AG08396 (cell line): Measurements from ENCODE around the gene OR10A6.

Source experiments
- DNase-seq: peaks from one replicate; pipeline ENCODE4 v3.0.0; 2012; ENCODE audit warnings: low spot score, mixed read lengths

Gene OR10A6

GRCh38 chr11:7909585-7910285 lies 21.3 kb downstream of the OR10A6 start:
- no peak for DNase-seq

DNA sequence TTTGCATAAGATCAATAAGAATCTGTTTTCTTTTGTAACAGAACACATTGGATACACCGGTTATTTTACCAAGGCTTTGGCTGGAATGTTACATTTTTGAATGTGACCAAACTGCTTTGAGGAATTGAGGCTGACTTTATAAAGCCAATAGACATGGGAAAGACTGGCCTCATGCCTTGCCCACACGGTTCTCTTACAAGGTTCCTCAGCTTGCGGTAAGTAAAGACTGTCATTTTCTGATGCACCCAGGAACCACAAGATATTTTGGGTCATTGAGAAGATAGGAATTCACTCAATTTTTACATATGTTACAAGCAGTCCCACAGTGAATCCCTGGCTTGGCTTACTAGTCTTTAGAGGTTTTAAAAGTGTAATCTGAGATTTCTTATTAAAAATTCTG lies 23.9 kb downstream of the OR10A6 start:
- no peak for DNase-seq

- no peak for DNase-seq
Observed at GRCh38 chr11:7906481-7906880, 24.6 kb downstream of the OR10A6 start.

- DNase-seq, result no peak
Observed at GRCh38 chr11:7905961-7906429, 25.1 kb downstream of the OR10A6 start.

- DNase-seq, result no peak
Observed at GRCh38 chr11:7905549-7905948, 25.5 kb downstream of the OR10A6 start.

DNA sequence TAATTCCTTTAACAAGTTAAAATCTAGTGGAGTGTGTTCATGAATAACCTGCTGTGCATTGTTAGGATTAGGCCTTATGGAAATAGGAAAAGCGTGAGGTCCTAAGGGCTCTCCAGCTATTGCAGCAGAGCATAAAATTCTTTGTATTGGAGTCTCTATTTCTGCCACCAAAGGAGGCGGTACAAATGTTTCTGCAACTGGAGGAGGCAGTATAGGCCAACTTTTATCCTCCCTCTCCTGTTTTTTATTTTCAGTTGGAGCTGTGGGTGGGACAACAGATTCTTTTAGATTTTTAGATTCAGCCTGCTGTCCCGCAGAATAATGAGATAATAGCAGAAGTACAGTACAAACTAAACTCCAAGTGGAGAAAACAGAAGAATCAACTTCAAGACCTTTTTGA lies 26.2 kb downstream of the OR10A6 start:
- peak; percentile 22 for DNase-seq

GRCh38 chr11:7903940-7904339 lies 27.1 kb downstream of the OR10A6 start:
- no peak for DNase-seq

DNA sequence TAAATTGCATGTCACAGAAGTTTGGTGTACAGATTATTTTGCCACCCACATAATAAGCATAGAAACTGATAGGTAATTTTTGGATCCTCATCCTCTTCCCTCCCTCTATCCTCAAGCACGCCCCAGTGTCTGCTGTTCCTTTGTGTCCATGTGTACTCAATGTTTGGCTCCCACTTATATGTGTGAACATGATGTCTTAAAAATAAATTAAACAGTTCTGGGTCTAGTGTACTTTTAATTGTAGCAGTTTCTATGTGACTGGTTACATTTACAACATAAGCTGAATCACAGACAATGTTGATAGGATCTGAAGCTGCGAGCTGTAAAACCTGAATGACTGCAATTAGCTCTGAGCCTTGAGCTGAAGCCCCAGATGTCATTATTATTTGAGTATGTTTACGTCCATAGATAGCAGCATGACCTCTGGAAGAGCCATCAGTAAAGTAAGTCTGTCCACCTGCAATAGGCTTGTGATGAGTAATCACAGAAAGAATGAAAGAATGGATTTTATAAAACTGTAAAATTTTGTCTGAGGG lies 29.7 kb downstream of the OR10A6 start:
- DNase-seq, result no peak

DNA sequence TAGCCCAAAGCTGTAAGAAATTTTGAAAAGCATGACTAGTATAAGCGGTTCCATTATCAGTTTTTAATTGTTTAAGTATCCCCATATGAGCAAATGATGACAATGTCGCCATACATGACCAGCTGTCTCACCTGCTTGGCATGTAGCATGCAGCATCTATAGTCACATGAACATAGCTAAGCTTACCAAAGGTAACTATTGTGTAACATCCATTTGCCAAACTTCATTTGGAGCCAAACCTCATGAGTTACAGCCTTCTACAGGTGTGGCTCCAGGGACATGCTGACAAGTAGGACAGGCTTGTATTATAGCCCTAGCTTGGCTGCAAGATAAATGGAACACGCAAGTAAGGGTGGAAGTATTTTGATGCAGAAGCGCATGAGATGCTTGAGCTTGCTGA lies 30.4 kb downstream of the OR10A6 start:
- DNase-seq, result no peak

DNA sequence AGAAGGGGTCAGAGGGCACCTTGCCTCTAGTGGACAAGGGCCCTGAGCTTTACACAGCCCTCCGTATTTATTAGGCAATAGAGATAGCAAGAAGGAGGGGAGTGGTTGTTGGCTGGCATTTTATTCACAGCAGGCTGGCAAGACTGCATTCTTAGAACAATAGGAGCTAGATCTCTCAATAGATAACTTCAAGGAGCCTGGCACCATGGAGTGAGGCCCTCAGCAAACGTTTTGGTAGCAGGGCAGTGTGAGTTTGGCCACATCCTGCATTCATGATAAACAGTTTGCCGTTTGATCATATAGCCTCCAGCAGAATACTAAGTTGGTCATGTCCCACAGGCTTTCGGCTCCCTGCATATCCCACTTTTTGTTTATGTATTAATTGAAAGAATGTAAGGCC lies 31.6 kb downstream of the OR10A6 start:
- no peak for DNase-seq

DNA sequence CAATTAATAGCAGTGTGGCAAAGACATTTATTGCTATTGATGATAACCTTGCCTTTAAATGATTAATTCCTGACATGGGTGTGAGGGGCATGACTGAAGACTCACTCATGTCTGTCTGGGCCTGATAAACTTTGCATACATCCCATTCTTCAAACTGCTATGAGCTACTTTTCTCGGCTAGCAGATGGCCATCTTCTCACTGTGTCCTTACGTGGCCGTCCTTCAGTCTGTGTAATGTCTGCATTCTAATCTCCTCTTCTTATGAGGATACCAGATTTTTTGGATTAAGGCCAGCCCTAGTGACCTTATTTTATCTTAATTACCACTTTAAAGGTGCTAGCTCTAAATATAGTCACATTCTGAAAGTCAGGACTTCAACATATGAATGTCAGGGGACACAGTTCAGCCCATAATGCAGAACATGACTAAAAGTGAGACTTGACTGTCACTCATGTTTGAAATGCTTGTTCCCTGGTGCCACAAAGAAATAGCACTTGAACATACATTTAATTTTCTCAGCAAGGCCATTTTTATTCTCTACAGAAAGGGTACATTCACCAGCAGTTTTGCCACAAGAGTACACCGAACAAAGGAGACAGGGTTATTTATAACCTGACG lies 32.3 kb downstream of the OR10A6 start:
- no peak for DNase-seq

DNA sequence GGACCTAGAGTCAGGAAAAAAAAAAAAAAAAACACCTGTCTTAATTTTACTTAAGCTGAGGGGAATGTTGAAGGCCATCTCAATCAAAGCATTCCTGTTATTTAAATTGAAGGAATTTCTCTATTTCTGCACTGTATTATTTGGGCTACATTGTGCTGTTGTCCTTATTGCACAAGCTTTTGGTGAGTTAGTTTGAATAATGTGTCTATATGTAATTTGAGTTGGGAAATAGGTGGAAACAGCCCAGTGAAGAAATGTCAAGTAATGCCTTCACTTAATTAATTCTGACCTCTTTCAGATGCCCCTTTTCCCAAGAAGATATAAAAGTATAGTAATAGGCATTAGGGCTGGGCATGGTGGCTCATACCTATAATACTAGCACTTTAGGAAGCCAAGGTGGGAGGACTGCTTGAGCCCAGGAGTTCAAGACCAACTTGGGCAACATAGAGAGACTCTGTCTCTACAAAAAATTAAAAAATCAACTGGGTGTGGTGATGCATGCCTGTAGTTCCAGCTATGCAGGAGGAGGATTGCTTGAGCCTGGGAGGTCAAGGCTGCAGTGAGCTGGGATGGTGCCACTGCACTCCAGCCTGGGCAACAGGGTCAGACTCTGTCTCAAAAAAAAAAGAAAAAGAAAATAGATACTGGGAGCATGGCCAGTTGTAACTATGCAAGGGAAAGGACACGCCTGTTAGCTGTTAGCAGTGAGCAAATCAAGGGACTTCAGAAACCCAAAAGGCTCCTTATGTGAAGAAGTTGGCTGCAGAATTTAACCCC lies 34.9 kb downstream of the OR10A6 start:
- no peak for DNase-seq

DNA sequence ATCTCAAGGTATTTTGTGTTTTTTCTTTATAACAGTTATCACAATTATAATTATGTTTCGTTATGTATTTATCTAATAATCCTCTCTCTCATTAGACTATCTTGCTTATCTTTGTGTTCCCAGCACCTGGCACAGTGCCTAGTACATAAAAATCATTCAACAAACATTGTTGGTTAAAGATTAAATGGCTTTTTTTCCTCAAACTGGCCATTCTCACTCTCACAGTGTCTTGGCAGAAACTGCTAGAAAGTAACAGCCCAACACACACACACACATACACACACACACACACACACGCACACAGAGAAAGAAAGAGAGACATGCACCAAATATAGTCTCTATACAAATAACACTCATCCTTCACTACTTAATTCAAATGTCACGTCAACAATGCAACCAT lies 36.8 kb downstream of the OR10A6 start:
- DNase-seq, result no peak

DNA sequence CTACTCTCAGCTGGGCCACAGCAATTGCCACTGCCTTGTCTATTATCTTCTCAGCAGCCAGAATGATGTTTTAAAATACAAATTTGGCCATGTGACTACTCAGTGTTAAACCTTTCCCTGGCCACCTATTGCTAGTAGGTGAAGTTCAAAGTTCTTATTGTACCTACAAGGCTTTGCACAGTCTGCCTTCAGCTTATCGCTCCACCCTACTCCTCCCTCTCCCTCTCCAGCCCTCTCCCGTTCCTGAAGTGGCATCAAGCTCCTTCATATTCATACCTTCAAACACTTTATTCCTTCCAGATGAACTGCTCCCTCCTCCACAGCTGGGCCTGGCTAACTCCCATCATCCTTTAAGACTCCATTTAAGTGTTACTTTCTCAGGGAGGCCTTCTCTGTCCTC lies 37.3 kb downstream of the OR10A6 start:
- no peak for DNase-seq

DNA sequence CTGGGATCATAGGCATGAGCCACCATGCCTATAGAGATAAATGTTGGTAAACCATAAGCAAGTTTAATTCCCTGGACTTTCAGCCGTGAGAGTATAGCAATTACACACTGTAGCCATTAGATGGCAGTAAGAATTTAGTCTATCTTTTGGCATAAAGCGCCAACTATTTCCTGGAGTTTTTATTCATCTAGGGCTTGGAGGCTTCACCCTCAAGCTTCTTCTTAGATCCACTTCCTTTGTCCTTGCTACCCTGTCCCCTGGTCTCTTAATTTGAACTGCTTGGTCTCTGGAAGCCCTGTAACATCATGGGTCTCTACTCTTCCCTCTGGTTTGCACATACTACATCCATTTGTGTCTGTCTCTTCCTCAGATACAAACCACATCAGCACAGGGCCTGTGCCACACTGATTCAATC lies 38.2 kb downstream of the OR10A6 start:
- DNase-seq, result peak; percentile 53

DNA sequence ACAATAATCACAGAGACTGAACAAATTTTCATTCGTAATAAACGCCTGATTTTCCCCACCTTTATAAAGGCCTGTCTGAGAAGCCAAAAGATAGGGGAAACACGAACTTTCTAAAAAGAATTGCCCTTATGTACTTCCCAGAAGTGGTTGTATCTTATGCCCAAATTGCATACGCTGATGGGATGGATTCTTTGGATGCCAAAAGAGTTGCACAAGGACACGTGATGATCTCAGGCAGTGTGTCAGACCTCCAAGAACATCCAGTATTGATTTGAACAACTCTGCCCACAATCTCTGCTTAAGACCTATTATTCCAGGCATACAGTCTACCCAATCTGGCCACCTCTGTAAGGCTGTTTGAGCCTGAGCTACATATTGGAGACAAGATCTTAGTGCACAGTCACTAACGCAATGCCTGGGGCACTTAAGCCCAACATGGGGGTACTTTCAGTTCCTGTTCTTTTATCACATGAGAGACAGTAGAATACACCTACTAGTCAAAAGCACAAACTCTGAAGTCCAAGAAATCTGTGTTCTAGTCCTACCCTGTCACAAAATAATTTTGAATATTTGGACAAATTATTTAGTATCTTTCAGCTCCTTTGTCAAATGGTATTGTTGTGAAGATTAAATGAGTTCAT lies 38.9 kb downstream of the OR10A6 start:
- peak; percentile 73 for DNase-seq

- DNase-seq, result no peak
Observed at GRCh38 chr11:7890417-7891172, 40.5 kb downstream of the OR10A6 start.

DNA sequence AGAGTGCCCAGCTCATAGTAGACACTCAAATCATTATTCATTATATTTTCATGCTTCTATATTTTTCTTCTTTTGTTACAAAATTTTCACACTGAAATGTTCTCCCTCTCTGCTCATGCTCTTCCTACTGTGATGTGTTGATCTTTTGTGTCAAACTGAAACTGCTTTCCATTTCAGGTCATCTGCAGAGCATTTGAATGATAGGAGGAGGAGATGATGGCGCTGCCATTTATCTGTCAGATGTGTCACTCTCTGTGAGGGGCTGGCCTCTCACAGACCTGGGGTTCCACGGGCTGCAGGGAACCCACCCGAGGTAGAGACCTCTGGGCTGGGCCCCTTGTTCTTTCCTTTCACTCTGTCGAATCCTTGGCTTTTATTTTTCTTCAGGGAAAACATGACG lies 41.1 kb downstream of the OR10A6 start:
- no peak for DNase-seq

GRCh38 chr11:7882860-7883259 lies 48.2 kb downstream of the OR10A6 start:
- no peak for DNase-seq
